Heart left ventricle (tissue), 16 donors: ENCODE measurements around the gene SERINC3. TPM values are rescaled to one million over a fixed set of nuclear protein-coding genes. Genes with fewer than 3 reads are reported as not detected.

Source experiments
- ATAC-seq, 4 donors: fragments of 200-7000 bp; cut with Tn5 transposase; one replicate each; pipeline ENCODE4 v1.9.1; 2020 to 2022; ENCODE audit warnings: moderate library complexity in 4 of 4, mild to moderate bottlenecking in 3 of 4, moderate number of reproducible peaks in 1 of 4
- DNase-seq, 5 donors: peaks; one replicate each; pipeline ENCODE4 v3.0.0-alpha.2; 2020
- H3K27ac ChIP-seq, 12 donors: fragments of 200-600 bp; sonication (generic) in 4 of 12; one replicate each; pipeline versions ENCODE4 v1.5.0 to v1.8.0; 2016 to 2022; ENCODE audit warnings: mild to moderate bottlenecking in 2 of 12
- H3K27me3 ChIP-seq, 9 donors: fragments of 200-600 bp; sonication (generic) in 2 of 9; one replicate each; pipeline versions ENCODE4 v1.5.1 to v1.8.0; 2016 to 2022; ENCODE audit warnings: mild to moderate bottlenecking in 3 of 9
- H3K36me3 ChIP-seq, 9 donors: fragments of 200-600 bp; sonication (generic) in 2 of 9; one replicate each; pipeline versions ENCODE4 v1.5.0 to v1.8.0; 2018 to 2022; ENCODE audit warnings: mild to moderate bottlenecking in 2 of 9
- H3K4me1 ChIP-seq, 12 donors: fragments of 200-600 bp; sonication (generic) in 4 of 12; one replicate each; pipeline versions ENCODE4 v1.5.0 to v1.8.0; 2016 to 2022; ENCODE audit warnings: mild to moderate bottlenecking in 3 of 12
- H3K4me3 ChIP-seq, 12 donors: fragments of 200-600 bp; sonication (generic) in 4 of 12; one replicate each; pipeline versions ENCODE4 v1.5.0 to v1.8.0; 2017 to 2022; ENCODE audit warnings: mild to moderate bottlenecking in 9 of 12, moderate library complexity in 4 of 12
- H3K9me3 ChIP-seq, 12 donors: fragments of 200-600 bp; sonication (generic) in 4 of 12; one replicate each; pipeline versions ENCODE4 v1.5.0 to v1.8.0; 2016 to 2022; ENCODE audit warnings: mild to moderate bottlenecking in 1 of 12
- POLR2A ChIP-seq, 2 donors: fragments of 450-650 bp; IDR thresholded peaks; one replicate each; pipeline ENCODE4 v1.6.1; 2017; ENCODE audit warnings: antibody characterized with exemption in 2 of 2, mild to moderate bottlenecking in 2 of 2, moderate library complexity in 2 of 2
- WGBS, 4 donors: extraction: QIAGEN DNeasy Blood & Tissue Kit in 2 of 4; methylation state at CpG; one replicate each; pipeline versions ENCODE4 v1.1.5 to v1.1.7; 2013 to 2018; 5-methylcytosine and 5-hydroxymethylcytosine counted together
- intact Hi-C, 10 donors: fragments of 100-400 bp; cut with DNase I; formaldehyde crosslinking; loops; one replicate each; pipeline versions ENCODE4 v1.11.1 to v1.14.2; 2022
- polyA plus RNA-seq, 2 donors: library from polyadenylated mRNA; stranded (reverse); fragments of 200-250 nt; gene quantifications; one replicate each; pipeline ENCODE4 v1.2.3, GENCODE V29; 2013
- total RNA-seq, 9 donors: library from RNA; depleted of rRNA in 2 of 9; stranded (reverse); fragments of >200 nt in 2 of 9; fragmentation: NEBNext Ultra II Directional in 3 of 9; extraction: Animal tissue kit (Norgen Biotek cat#: 25700) in 3 of 9; gene quantifications; one replicate each; pipeline versions ENCODE4 v1.1.0 to v1.2.4, GENCODE V29; 2016 to 2023
- TF ChIP-seq, protein P1 (sequence below), 12 donors: fragments of 200-600 bp; sonication (generic) in 4 of 12; IDR thresholded peaks; one replicate each; pipeline versions ENCODE4 v1.5.0 to v1.8.0; 2018 to 2022; ENCODE audit warnings: antibody characterized with exemption in 12 of 12, mild to moderate bottlenecking in 5 of 12
- donor health status: ischemic (EF 13 %, LVEDD 7.1; RV severe dilation, severe dysfunction).
- donor health status: healthy with polysubstance abuse.
- donor health status: DM: no; HTN: yes; CAD: no.
- donor health status: DM: no; HTN: no; CAD: no.
- donor health status: ischemic (EF 25% LVEDD 6.9; RV normal size, moderate dysfunction).
- donor health status: ischemic (EF 25% LVEDD 5.7; RV mildly dilated, moderate dysfunction).
- donor health status: healthy.
- donor health status: DM: yes; HTN: yes; CAD: no.
- donor health status: ischemic (EF 35%, LVEDD 5.7; RV mildly dilated, moderate dysfunction).
- donor health status: nonischemic (EF 11% LVEDD 7.7; RV severe dilation, severe dysfunction).
- donor health status: DM: yes; HTN: yes; CAD: no.
- donor health status: PGD.
- donor health status: ischemic (EF 29% LVEDD 5.4; RV normal size, mild dysfunction).
- donor health status: nonischemic (EF 23%, LVEDD 6.1; RV moderate dilation, normal function).

Gene SERINC3
- total and polyA plus RNA-seq, 11 donors = 32.9 to 114 (median 96.2) TPM

DNA sequence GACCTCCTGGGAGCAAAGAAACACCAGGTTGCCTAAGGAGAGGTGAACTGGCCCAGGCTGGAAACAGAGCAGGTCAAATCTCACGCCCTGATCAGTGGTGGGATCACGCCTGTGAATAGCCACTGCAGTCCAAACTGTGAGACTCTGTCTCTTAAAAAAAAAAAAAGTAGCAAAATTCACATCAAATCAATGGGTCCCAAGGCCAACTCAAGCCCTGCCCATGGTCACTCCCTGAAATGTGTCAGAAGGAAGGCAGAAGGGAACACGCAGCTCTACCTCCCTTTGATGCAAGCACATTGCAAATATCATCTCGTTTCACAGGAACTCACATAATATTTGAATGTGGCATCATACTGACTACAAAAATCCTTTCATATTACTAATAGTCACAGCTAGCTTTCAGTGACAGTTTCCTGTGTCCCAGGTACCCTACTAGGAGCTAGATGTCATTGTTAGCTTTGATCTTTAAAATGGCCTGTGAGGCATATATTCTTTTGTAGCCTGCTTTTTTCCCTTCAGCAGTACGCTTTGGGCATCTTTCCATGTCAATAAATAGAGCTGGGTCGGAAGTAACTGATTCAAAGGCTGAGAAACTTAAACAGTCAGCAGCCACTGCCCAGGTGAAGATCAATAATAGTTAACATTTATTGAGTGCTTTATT is 60.6 kb downstream of the SERINC3 start:
- 69 to 86% (median 80%) methylated on average over 6 of the region's 6 CpGs for WGBS, 4 donors
- Histone ChIP-seq H3K36me3 (no peaks in the 10 kb centered on the region), H3K27ac (no peak overlapping the region), H3K4me3 (no peak overlapping the region), H3K4me1 (no peaks in the 10 kb centered on the region), H3K27me3 (no peaks in the 10 kb centered on the region), H3K9me3 (no peaks in the 10 kb centered on the region)
- DNase-seq (no peak), ATAC-seq (no peak)
- TF ChIP-seq, protein P1, sequence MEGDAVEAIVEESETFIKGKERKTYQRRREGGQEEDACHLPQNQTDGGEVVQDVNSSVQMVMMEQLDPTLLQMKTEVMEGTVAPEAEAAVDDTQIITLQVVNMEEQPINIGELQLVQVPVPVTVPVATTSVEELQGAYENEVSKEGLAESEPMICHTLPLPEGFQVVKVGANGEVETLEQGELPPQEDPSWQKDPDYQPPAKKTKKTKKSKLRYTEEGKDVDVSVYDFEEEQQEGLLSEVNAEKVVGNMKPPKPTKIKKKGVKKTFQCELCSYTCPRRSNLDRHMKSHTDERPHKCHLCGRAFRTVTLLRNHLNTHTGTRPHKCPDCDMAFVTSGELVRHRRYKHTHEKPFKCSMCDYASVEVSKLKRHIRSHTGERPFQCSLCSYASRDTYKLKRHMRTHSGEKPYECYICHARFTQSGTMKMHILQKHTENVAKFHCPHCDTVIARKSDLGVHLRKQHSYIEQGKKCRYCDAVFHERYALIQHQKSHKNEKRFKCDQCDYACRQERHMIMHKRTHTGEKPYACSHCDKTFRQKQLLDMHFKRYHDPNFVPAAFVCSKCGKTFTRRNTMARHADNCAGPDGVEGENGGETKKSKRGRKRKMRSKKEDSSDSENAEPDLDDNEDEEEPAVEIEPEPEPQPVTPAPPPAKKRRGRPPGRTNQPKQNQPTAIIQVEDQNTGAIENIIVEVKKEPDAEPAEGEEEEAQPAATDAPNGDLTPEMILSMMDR (IDR thresholded peaks at IDR 0.05) = peak in 1 of 12 donors; percentile 0
- TF ChIP-seq POLR2A (IDR thresholded peaks at IDR 0.05) = no peak
- intact Hi-C loops = loop anchor here in 8 of 10 donors (2.0 to 10.0 kb wide), 7 partner anchors 74 to 246 kb away; partner anchors contain the start of genes FITM2 (in 1 of the 8) and OSER1 (in 1 of the 8)

DNA sequence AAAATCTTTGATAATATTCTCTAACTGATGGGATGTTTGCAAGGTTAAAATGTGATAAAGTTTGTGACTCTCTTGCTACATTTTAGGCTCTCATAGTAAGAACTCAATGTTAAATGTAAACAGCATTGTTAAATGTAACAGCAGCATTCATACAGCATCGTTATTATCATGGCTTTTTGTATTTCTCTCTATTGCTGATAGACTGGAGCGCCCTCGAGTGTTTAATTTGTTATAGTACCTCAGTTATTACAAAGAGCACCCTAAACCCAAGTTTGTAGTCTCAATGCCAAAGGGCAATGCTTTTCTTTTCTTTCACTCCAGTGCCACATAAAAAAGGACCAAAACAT is 61.1 kb downstream of the SERINC3 start:
- 16 to 26% (median 21%) methylated on average over 3 of the region's 3 CpGs for WGBS, 4 donors
- Histone ChIP-seq H3K27me3 (no peaks in the 10 kb centered on the region), H3K36me3 (no peaks in the 10 kb centered on the region), H3K27ac (no peak overlapping the region), H3K4me3 (no peak overlapping the region), H3K4me1 (no peaks in the 10 kb centered on the region), H3K9me3 (no peaks in the 10 kb centered on the region)
- intact Hi-C loops = loop anchor here in 8 of 10 donors (2.0 to 10.0 kb wide), 7 partner anchors 73 to 246 kb away; partner anchors contain the start of genes FITM2 (in 1 of the 8) and OSER1 (in 1 of the 8)
- DNase-seq (no peak), ATAC-seq (peak in 2 of 4 donors; percentile 45 to 47)
- TF ChIP-seq POLR2A (IDR thresholded peaks at IDR 0.05) = no peak
- TF ChIP-seq, protein P1 (IDR thresholded peaks at IDR 0.05) = peak in 10 of 12 donors; percentile 16 to 56 (median 38)

DNA sequence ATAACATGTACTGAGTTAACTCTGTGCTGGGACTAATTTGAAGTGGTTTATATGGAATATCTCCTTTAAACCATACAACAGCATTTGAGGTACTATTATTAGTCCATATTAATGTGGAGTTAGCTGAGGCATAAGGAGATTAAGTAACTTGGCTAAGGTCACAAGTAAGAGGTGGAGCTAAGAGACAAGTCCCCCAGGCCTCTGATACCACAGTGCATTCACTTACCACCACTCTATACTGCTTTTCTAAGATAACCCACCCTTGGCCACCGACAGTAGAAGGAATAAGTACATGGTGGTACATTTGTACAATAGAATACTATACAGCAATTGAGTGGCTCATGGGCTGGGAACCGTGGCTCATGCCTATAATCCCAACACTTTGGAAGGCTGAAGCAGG is 62.6 kb downstream of the SERINC3 start:
- Histone ChIP-seq H3K4me1 (no peaks in the 10 kb centered on the region), H3K4me3 (no peak overlapping the region), H3K36me3 (no peaks in the 10 kb centered on the region), H3K27me3 (no peaks in the 10 kb centered on the region), H3K9me3 (no peaks in the 10 kb centered on the region), H3K27ac (no peak overlapping the region)
- intact Hi-C loops = loop anchor here in 5 of 10 donors (5.0 to 10.0 kb wide), 4 partner anchors 64 to 242 kb away; no protein-coding TSS in a partner anchor
- ATAC-seq = no peak
- WGBS, 4 donors = 64 to 83% (median 74%) methylated on average over 2 of the region's 2 CpGs
- TF ChIP-seq, protein P1 (IDR thresholded peaks at IDR 0.05) = no peak
- TF ChIP-seq POLR2A (IDR thresholded peaks at IDR 0.05) = no peak
- DNase-seq = no peak

DNA sequence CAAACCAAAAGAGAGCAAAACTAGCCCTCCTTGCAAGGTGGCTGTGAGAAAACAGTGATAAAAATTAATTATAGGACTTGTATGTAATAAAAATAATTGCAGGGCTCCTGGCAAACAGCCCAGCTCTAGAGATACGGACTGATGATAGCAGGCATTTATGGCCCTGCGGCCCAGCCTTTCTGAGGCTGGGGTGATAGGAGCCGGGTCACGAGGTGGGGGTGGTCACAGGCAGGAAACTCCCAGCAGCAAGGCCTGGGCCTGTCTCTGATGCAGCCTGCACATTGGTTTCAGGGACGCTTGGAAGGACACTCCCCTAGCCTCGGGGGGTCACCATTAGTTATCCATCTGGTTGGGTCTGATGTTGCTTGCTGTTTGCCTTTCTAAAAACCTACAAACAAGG is 64.9 kb downstream of the SERINC3 start:
- H3K9me3 ChIP-seq = no peaks in the 10 kb centered on the region
- TF ChIP-seq, protein P1 (IDR thresholded peaks at IDR 0.05) = no peak
- no peak for TF ChIP-seq POLR2A (IDR thresholded peaks at IDR 0.05)
- H3K27ac ChIP-seq = no peak overlapping the region
- ATAC-seq (no peak), DNase-seq (no peak)
- intact Hi-C loops = loop anchor here in 5 of 10 donors (5.0 to 10.0 kb wide), 4 partner anchors 62 to 240 kb away; no protein-coding TSS in a partner anchor
- no peaks in the 10 kb centered on the region for H3K36me3 ChIP-seq
- H3K4me3 ChIP-seq = no peak overlapping the region
- whole genome bisulfite sequencing, 4 donors = 52 to 67% (median 55%) methylated on average over 5 to 6 of the region's 6 CpGs
- H3K27me3 ChIP-seq = no peaks in the 10 kb centered on the region
- H3K4me1 ChIP-seq = no peaks in the 10 kb centered on the region
